A549 (cell line): Measurements from ENCODE around the gene PBX1. TPM values are rescaled to one million over a fixed set of nuclear protein-coding genes. Genes with fewer than 3 reads are reported as not detected.
A peak's percentile ranks its signal among the peaks of the same experiment; 100 is the strongest.

Experiments
- ATAC-seq, 2 experiments: fragments of 200-7000 bp in 1 of 2; fragments of >200 bp in 1 of 2; cut with Nextera tagmentation in 1 of 2; cut with Tn5 transposase in 1 of 2; 3 replicates each; pipeline versions ENCODE4 v1.8.0 to v1.9.1; 2018 to 2020; ENCODE audit warnings: mild to moderate bottlenecking in 1 of 2, moderate library complexity in 1 of 2
- CTCF ChIA-PET: fragments of 300-600 bp; sonication (Branson Sonifier 250); formaldehyde crosslinking; extraction: SDS; loops from one replicate; lab custom pipeline; 2021; ENCODE audit warnings: antibody characterized with exemption, inconsistent platforms; lab: Yijun Ruan, JAX
- POLR2A ChIA-PET: fragments of 350-600 bp; formaldehyde crosslinking; extraction: SDS; loops from one replicate; lab custom pipeline; 2021; ENCODE audit warnings: antibody characterized with exemption, inconsistent platforms; lab: Yijun Ruan, JAX
- DNase-seq, 2 experiments: peaks; one replicate each; pipeline versions ENCODE4 v3.0.0 to v3.0.0-alpha.2; 2011 to 2016; ENCODE audit warnings: low read depth in 1 of 2, low spot score in 1 of 2
- FAIRE-seq: peaks from 2 replicates; lab custom pipeline; 2011; peaks lifted over from hg19 to GRCh38; lab: Jason Lieb, UNC
- H3K27ac ChIP-seq, 2 experiments: fragments of >200 bp; sonication (Bioruptor Twin); formaldehyde crosslinking; 3 replicates each; pipeline ENCODE4 v1.5.1; 2016 to 2017
- H3K4me1 ChIP-seq: fragments of >200 bp; sonication (Bioruptor Twin); formaldehyde crosslinking; 3 replicates; pipeline ENCODE4 v1.6.1; 2016
- H3K4me2 ChIP-seq: fragments of >200 bp; sonication (Bioruptor Twin); formaldehyde crosslinking; 3 replicates; pipeline ENCODE4 v1.6.1; 2016
- H3K4me3 ChIP-seq: fragments of >200 bp; sonication (Bioruptor Twin); formaldehyde crosslinking; 3 replicates; pipeline ENCODE4 v1.5.1; 2016
- H3K9me3 ChIP-seq: fragments of >200 bp; sonication (Bioruptor Twin); formaldehyde crosslinking; 3 replicates; pipeline ENCODE4 v1.6.1; 2016
- CBX2 ChIP-seq: fragments of 200-600 bp; sonication (generic); IDR thresholded peaks from 2 replicates; pipeline ENCODE4 v1.6.1; 2016; ENCODE audit warnings: low read depth, mild to moderate bottlenecking, borderline replicate concordance
- CBX8 ChIP-seq: fragments of 200-600 bp; sonication (generic); IDR thresholded peaks from 2 replicates; pipeline ENCODE4 v1.6.1; 2016
- CEBPB ChIP-seq, 2 experiments: fragments of >200 bp in 1 of 2; sonication (Bioruptor Twin) in 1 of 2; formaldehyde crosslinking in 1 of 2; IDR thresholded peaks; 2 replicates each; pipeline ENCODE4 v1.6.1; 2012 to 2016
- CHD4 ChIP-seq: fragments of 200-600 bp; sonication (generic); IDR thresholded peaks from 2 replicates; pipeline ENCODE4 v1.6.1; 2016; ENCODE audit warnings: antibody characterized with exemption, mild to moderate bottlenecking, borderline replicate concordance
- EHMT2 ChIP-seq: fragments of 200-600 bp; sonication (generic); IDR thresholded peaks from 2 replicates; pipeline ENCODE4 v1.6.1; 2016; ENCODE audit warnings: antibody characterized with exemption, low read depth, mild to moderate bottlenecking, moderate library complexity
- ELK1 ChIP-seq: fragments of 150-350 bp; IDR thresholded peaks from 2 replicates; pipeline ENCODE4 v1.6.1; 2014; ENCODE audit warnings: low read depth, mild to moderate bottlenecking, low read length
- EP300 ChIP-seq, 2 experiments: fragments of >200 bp; sonication (Bioruptor Twin); formaldehyde crosslinking; IDR thresholded peaks; 2 replicates in 1 of 2; 3 replicates in 1 of 2; pipeline ENCODE4 v1.6.1; 2016 to 2017
- FOSB ChIP-seq: fragments of 250-450 bp; sonication (Bioruptor Pico); IDR thresholded peaks from 2 replicates; pipeline ENCODE4 v1.5.0; 2020; ENCODE audit warnings: mild to moderate bottlenecking, moderate library complexity
- FOXS1 ChIP-seq: fragments of 250-450 bp; sonication (Bioruptor Pico); IDR thresholded peaks from 2 replicates; pipeline ENCODE4 v1.5.0; 2020; ENCODE audit warnings: mild to moderate bottlenecking, moderate library complexity
- HDAC2 ChIP-seq: fragments of 200-600 bp; sonication (generic); IDR thresholded peaks from 2 replicates; pipeline ENCODE4 v1.6.1; 2016
- HES2 ChIP-seq: fragments of >200 bp; sonication (Bioruptor Twin); formaldehyde crosslinking; IDR thresholded peaks from 2 replicates; pipeline ENCODE4 v1.6.1; 2016
- HEYL ChIP-seq: fragments of 250-450 bp; sonication (Bioruptor Pico); IDR thresholded peaks from 2 replicates; pipeline ENCODE4 v1.8.0; 2021; ENCODE audit warnings: mild to moderate bottlenecking, moderate library complexity
- HOXB5 ChIP-seq: fragments of 250-450 bp; sonication (Bioruptor Pico); IDR thresholded peaks from 2 replicates; pipeline ENCODE4 v1.5.0; 2020; ENCODE audit warnings: mild to moderate bottlenecking, moderate library complexity
- JUN ChIP-seq, 2 experiments: fragments of >200 bp; sonication (Bioruptor Twin); formaldehyde crosslinking; IDR thresholded peaks; 2 replicates in 1 of 2; 3 replicates in 1 of 2; pipeline ENCODE4 v1.6.1; 2016 to 2017
- JUNB ChIP-seq: fragments of >200 bp; sonication (Bioruptor Twin); formaldehyde crosslinking; IDR thresholded peaks from 2 replicates; pipeline ENCODE4 v1.6.1; 2016
- KDM1A ChIP-seq: fragments of 200-600 bp; sonication (generic); IDR thresholded peaks from 2 replicates; pipeline ENCODE4 v1.6.1; 2016; ENCODE audit warnings: low read depth, mild to moderate bottlenecking
- MYC ChIP-seq: IDR thresholded peaks from 2 replicates; pipeline ENCODE4 v1.6.1; 2012; ENCODE audit warnings: mild to moderate bottlenecking, inconsistent platforms, low read length, improper control_type of control experiment, borderline replicate concordance
- NPAS2 ChIP-seq: fragments of 250-450 bp; sonication (Bioruptor Pico); IDR thresholded peaks from 2 replicates; pipeline ENCODE4 v1.8.0; 2022; ENCODE audit warnings: mild to moderate bottlenecking, moderate library complexity, borderline replicate concordance
- NR3C1 ChIP-seq: fragments of >200 bp; sonication (Bioruptor Twin); formaldehyde crosslinking; IDR thresholded peaks from 3 replicates; pipeline ENCODE4 v1.6.1; 2017
- PBX3 ChIP-seq: IDR thresholded peaks from 2 replicates; pipeline ENCODE4 v1.6.1; 2012
- POLR2AphosphoS2 ChIP-seq: conservative IDR thresholded peaks from 2 replicates; pipeline ENCODE4 v1.6.1; 2012; ENCODE audit warnings: low read length, improper control_type of control experiment, inconsistent platforms
- RAD21 ChIP-seq, 2 experiments: fragments of >200 bp in 1 of 2; sonication (Bioruptor Twin) in 1 of 2; formaldehyde crosslinking in 1 of 2; IDR thresholded peaks in 1 of 2; conservative IDR thresholded peaks in 1 of 2; 2 replicates in 1 of 2; 3 replicates in 1 of 2; pipeline ENCODE4 v1.6.1; 2012 to 2018; ENCODE audit warnings: inconsistent platforms in 1 of 2
- RNF2 ChIP-seq: fragments of 200-600 bp; sonication (generic); IDR thresholded peaks from 2 replicates; pipeline ENCODE4 v1.6.1; 2016; ENCODE audit warnings: low read depth, mild to moderate bottlenecking, antibody characterized with exemption, moderate library complexity, borderline replicate concordance
- SMC3 ChIP-seq: fragments of >200 bp; sonication (Bioruptor Twin); formaldehyde crosslinking; IDR thresholded peaks from 3 replicates; pipeline ENCODE4 v1.6.1; 2018; ENCODE audit warnings: inconsistent platforms
- SREBF2 ChIP-seq: fragments of 450-650 bp; IDR thresholded peaks from 2 replicates; pipeline ENCODE4 v1.6.1; 2014; ENCODE audit warnings: mild to moderate bottlenecking, moderate library complexity
- ZC3H11A ChIP-seq: fragments of 450-650 bp; IDR thresholded peaks from 2 replicates; pipeline ENCODE4 v1.6.1; 2014; ENCODE audit warnings: antibody characterized with exemption, mild to moderate bottlenecking
- ZSCAN20 ChIP-seq: fragments of 250-450 bp; sonication (Bioruptor Pico); IDR thresholded peaks from 2 replicates; pipeline ENCODE4 v1.8.0; 2022; ENCODE audit warnings: mild to moderate bottlenecking, moderate library complexity
- WGBS: methylation state at CpG from one replicate; pipeline ENCODE4 v1.1.6; 2017; ENCODE audit errors: missing lambda C conversion rate; 5-methylcytosine and 5-hydroxymethylcytosine counted together
- polyA plus RNA-seq, 4 experiments: library from polyadenylated mRNA; depleted of rRNA in 3 of 4; stranded (reverse); fragments of >200 nt; fragmentation: RNase III in 1 of 4; extraction: RNeasy Plus Mini Kit Qiagen cat#74134 plus additional on column Dnase treatment in 1 of 4; gene quantifications; 2 replicates in 3 of 4; 3 replicates in 1 of 4; pipeline ENCODE4 v1.2.3, GENCODE V29; 2011 to 2017
- TF ChIP-seq, protein P1 (sequence below): IDR thresholded peaks from 2 replicates; pipeline ENCODE4 v1.6.1; 2012; ENCODE audit warnings: low read depth, borderline replicate concordance
- TF ChIP-seq, protein P2 (sequence below): fragments of 250-450 bp; sonication (Bioruptor Pico); IDR thresholded peaks from 2 replicates; pipeline ENCODE4 v1.5.0; 2021; ENCODE audit warnings: mild to moderate bottlenecking, moderate library complexity, borderline replicate concordance
- TF ChIP-seq, protein P3 (sequence below): fragments of >200 bp; sonication (Bioruptor Twin); formaldehyde crosslinking; IDR thresholded peaks from 3 replicates; pipeline ENCODE4 v1.6.1; 2016

The PBX1 gene
- polyA plus RNA-seq, 2 of the 4 experiments (the other 2 are of a cell fraction): 47.8 to 61.5 TPM

DNA sequence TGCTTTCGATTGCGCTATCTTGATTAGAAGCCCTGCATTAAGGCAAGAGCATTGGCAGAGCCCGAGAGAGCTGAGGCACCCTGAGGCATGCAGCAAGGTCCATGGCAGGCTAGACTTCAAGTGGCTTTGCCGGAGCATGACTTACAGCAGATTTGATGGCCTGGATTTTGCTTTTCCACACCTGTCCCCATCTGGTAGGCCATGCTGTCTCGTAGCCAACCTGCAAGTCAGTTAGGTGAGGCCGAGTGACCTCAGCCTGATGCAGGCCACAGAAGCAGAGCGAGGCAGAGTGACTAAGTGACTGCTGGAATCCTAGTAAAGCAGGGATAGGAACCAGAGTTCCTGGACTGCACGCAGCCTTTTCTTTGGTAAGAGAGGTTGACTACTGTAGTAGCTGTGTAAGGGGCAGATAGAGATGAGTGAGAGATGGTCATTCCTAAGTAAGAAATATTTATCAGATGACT lies 148.9 kb downstream of the PBX1 start:
- peaks cover 75% of the 10 kb centered on the region for H3K4me1 ChIP-seq
- no peak overlapping the region for H3K4me3 ChIP-seq
- CTCF ChIA-PET: no interaction called here
- TF ChIP-seq POLR2AphosphoS2 (no peak), JUN (IDR thresholded peaks at IDR 0.05) (no peak), RAD21 (conservative IDR thresholded peaks at IDR 0.05 in 1 of 2, IDR thresholded peaks at IDR 0.05 in 1 of 2) (no peak), EP300 (IDR thresholded peaks at IDR 0.05) (no peak), JUNB (no peak), CHD4 (no peak), HOXB5 (CRISPR knock-in tag) (no peak), HES2 (no peak), CBX2 (no peak), ZSCAN20 (CRISPR knock-in tag) (no peak), NR3C1 (no peak), SMC3 (no peak), SREBF2 (no peak), HDAC2 (no peak), ZC3H11A (no peak), FOSB (no peak)
- TF ChIP-seq, protein P1, sequence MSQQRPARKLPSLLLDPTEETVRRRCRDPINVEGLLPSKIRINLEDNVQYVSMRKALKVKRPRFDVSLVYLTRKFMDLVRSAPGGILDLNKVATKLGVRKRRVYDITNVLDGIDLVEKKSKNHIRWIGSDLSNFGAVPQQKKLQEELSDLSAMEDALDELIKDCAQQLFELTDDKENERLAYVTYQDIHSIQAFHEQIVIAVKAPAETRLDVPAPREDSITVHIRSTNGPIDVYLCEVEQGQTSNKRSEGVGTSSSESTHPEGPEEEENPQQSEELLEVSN: no peak
- TF ChIP-seq, all 56 proteins: peak for 0
- peak; percentile 72 to 80 for ATAC-seq
- POLR2A ChIA-PET: no interaction called here
- peak overlapping the region; percentile 63 to 86 for H3K27ac ChIP-seq
- H3K4me2 ChIP-seq: peak overlapping the region; percentile 32
- H3K9me3 ChIP-seq: no peaks in the 10 kb centered on the region
- no peak for FAIRE-seq
- DNase-seq: peak; percentile 8 to 54
- WGBS: 51% methylated on average over 8 of the region's 8 CpGs

DNA sequence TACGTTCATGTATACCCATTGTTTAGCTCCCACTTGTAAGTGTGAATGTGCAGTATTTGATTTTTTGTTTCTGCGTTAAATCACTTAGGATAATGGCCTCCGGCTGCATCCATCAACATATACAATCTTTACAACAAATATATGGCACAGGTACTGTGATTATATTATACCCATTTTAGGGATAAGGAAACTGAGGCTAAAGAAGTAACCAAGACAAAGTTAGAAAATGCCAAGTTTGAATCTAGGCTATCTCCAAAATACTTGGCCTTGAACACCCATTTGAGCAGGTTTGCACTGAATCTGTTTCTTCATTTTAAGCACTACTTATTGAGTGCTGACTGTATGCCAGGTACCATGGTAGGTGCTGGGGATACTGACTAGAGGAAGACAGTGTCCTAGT lies 149.6 kb downstream of the PBX1 start:
- H3K9me3 ChIP-seq: no peaks in the 10 kb centered on the region
- POLR2A ChIA-PET: no interaction called here
- no peak for TF ChIP-seq NPAS2
- TF ChIP-seq HDAC2: peak; percentile 62; the same call in 1 of the 2 replicates
- no peak for TF ChIP-seq CEBPB (IDR thresholded peaks at IDR 0.05)
- TF ChIP-seq HEYL (CRISPR knock-in tag): no peak
- no peak for TF ChIP-seq FOXS1 (CRISPR knock-in tag)
- TF ChIP-seq PBX3: no peak
- TF ChIP-seq MYC: no peak
- TF ChIP-seq RNF2: no peak
- 0 out of 2 replicates have a peak, but pooled peaks have one; percentile 70 for TF ChIP-seq CHD4
- no peak for TF ChIP-seq ELK1
- no peak for TF ChIP-seq EHMT2
- no peak for TF ChIP-seq CBX8
- TF ChIP-seq, protein P2, sequence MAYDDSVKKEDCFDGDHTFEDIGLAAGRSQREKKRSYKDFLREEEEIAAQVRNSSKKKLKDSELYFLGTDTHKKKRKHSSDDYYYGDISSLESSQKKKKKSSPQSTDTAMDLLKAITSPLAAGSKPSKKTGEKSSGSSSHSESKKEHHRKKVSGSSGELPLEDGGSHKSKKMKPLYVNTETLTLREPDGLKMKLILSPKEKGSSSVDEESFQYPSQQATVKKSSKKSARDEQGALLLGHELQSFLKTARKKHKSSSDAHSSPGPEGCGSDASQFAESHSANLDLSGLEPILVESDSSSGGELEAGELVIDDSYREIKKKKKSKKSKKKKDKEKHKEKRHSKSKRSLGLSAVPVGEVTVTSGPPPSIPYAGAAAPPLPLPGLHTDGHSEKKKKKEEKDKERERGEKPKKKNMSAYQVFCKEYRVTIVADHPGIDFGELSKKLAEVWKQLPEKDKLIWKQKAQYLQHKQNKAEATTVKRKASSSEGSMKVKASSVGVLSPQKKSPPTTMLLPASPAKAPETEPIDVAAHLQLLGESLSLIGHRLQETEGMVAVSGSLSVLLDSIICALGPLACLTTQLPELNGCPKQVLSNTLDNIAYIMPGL (CRISPR knock-in tag): no peak
- TF ChIP-seq, protein P3, sequence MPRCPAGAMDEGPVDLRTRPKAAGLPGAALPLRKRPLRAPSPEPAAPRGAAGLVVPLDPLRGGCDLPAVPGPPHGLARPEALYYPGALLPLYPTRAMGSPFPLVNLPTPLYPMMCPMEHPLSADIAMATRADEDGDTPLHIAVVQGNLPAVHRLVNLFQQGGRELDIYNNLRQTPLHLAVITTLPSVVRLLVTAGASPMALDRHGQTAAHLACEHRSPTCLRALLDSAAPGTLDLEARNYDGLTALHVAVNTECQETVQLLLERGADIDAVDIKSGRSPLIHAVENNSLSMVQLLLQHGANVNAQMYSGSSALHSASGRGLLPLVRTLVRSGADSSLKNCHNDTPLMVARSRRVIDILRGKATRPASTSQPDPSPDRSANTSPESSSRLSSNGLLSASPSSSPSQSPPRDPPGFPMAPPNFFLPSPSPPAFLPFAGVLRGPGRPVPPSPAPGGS: no peak
- TF ChIP-seq KDM1A: peak; percentile 78; the same call in 1 of the 2 replicates
- H3K4me3 ChIP-seq: no peak overlapping the region
- DNase-seq: no peak
- H3K4me2 ChIP-seq: peak overlapping the region; percentile 32; the same call in 1 of the 3 replicates
- H3K4me1 ChIP-seq: peaks cover 73% of the 10 kb centered on the region
- peak overlapping the region; percentile 63 to 86; a peak in 4 of 6 replicates for H3K27ac ChIP-seq
- no peak for FAIRE-seq
- CTCF ChIA-PET: no interaction called here
- no peak for ATAC-seq
- WGBS: 83% methylated on average over 3 of the region's 3 CpGs
